Measurements from ENCODE around the gene SLC9B2. TPM values are rescaled to one million over a fixed set of nuclear protein-coding genes. Genes with fewer than 3 reads are reported as not detected.
A peak's percentile ranks its signal among the peaks of the same experiment; 100 is the strongest.

Gene SLC9B2, protein sequence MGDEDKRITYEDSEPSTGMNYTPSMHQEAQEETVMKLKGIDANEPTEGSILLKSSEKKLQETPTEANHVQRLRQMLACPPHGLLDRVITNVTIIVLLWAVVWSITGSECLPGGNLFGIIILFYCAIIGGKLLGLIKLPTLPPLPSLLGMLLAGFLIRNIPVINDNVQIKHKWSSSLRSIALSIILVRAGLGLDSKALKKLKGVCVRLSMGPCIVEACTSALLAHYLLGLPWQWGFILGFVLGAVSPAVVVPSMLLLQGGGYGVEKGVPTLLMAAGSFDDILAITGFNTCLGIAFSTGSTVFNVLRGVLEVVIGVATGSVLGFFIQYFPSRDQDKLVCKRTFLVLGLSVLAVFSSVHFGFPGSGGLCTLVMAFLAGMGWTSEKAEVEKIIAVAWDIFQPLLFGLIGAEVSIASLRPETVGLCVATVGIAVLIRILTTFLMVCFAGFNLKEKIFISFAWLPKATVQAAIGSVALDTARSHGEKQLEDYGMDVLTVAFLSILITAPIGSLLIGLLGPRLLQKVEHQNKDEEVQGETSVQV
- 6.0 TPM for total RNA-seq (ENCODE audit: insufficient read depth, low replicate concordance)

DNA sequence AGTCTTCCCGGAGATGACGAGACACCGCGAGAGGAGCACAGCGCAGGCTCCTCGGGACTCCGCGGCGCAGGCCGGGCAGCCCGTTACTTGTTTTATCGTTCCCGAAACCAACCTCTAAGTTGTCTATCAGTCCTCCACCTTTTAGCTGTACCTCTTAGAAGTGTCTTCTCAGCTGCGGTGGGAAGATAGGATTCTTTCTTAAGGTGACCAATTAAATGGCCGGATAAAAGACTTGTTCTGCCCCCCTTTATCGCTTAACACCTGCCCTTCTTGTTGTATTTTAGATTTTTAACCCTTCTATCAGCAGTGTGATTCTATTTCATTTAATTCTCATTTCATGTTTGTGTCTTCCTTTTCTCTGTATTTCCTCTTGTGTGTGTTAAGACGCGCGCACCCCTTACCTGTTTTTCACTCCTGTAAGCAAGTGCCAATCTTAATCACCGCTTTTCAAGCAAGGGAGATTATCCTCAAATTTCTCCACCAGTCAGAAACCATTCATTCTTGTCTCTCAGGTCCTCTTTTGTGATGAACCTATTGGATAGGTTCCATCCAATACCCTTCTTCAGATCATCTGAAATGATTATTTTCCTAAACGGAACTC, at the start of gene SLC9B2:
TSS of gene SLC9B2 (minus strand) at position 15 of the 601 bp plus-strand sequence. CDS start 9,211 bp downstream, outside the sequence.
- no peak for DNase-seq (ENCODE audit: low spot score)

DNA sequence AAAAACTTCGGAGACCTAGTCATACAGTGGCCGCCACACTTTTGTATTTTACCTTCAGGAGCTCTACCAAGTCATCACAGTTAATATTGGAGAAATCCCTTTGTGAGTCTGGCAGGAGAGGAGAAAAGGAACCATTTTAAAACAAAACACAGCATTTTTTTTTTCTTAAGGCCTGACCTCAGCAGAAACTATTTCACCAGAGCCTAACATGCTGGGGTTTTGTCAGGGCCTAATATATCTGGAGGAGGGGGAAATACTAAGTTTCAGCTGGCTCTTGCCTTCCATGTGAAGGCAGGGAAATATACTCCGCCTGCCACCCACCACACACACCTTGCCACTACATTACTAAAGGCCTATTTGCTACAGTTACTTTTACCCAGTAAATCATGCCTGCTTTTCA, 49.6 kb upstream of the SLC9B2 start:
- no peak for DNase-seq (ENCODE audit: low spot score)

DNA sequence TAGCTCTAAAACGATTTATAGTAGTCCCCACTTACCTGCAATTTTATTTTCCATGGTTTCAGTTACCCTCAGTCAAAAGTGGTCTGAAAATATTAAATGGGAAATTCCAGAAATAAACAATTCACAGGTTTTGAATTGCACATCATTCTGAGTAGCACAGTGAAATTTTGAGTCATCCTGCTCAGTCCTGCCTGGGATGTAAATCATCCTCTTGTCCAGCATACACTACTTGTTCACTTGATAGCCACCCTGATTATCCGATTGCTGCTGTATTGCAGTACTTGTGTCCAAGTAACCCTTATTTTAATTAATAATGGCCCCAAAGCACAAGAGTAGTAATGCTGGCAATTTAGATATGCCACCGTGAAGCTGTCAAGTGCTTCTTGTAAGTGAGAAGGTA, 46.6 kb upstream of the SLC9B2 start:
- DNase-seq (ENCODE audit: low spot score) = no peak

DNA sequence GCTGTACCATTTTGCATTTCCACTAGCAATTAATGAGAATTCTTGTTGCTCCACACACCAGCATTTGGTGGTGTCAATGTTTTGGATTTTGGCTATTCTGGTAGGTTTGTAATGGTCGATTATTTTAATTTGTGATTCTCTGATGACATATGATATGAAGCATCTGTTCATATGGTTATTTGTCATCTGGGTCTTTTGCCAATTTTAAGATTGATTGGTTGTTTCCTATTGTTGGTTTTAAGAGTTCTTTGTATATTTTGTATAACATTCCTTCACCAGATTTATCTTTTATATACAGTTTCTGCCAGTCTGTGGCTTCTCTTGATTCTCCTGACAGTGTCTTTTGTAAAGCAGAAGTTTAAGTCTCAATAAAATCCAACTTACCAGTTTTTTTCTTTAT, 41.6 kb upstream of the SLC9B2 start:
- no peak for DNase-seq (ENCODE audit: low spot score)

DNA sequence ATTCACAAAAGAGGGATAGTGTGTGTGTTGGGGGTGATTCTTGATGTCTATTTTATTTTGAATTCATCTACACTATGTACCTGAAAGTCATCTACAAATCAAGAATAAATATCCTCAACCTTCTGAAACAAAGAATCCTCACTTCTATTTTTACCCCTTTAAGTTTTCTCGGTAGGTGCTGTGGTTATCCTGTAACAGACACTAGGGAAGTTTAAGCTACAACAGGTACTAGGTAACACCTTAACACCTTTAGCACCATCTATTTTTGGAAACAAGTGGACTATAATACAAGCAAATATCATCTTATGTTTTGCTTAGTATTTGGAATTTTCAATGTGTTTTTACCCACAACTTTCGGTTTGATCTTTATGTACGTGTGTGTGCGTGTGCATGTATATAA, 35.0 kb upstream of the SLC9B2 start:
- no peak for DNase-seq (ENCODE audit: low spot score)

DNA sequence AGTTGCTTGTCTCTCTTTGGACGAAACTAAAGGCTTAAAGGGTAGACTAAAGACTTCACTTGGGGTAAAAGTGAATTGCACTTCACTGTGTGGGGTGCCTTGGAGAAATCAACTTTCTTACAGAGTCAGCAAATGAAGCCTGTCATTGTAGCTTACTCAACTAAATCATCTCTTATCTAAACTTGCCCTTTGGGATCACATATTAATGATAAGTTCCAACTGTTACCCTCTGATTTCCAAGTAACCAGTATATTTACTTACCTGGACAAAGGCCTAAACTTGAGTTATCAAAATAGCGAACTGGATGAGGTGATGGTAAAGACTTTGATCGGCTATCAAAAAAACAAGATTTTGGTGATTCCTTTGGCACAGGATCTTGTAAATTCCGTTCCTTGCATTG, 32.0 kb upstream of the SLC9B2 start:
- DNase-seq (ENCODE audit: low spot score) = no peak

DNA sequence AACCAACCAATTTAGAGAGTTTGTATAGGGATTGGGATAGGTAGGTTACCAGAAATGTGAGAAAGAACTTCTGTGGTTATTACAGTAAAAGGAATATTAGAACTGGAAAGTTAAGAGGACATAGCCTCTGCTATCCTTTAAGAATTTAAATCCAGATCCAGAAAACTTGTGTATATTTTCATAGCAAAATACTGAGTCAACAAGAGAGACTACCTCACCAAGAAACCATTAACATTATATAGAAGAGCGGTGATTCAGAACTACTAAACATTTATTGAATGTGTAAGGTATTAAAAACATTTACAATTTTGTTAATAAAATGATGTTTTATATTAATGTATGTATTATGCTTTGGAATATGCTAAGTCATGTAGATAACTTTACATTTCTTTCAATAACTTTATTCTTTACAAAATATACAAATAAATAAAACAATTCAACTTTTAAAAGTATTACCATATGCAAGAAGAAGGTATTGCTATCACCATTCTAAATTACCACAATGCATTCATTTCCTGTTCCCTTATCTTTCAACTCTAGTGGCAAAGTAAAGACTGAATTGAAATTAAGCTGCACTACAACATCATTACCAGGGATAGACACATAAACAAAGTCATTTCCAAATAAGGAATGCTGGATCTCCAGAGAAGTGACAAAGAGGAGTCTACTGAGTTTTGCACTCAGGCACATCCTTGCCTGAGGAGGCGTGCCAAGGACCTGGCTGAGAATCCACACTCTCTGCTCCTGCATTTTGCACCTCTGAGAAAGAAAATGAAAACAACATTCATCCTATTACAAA, 29.2 kb upstream of the SLC9B2 start:
- no peak for DNase-seq (ENCODE audit: low spot score)

DNA sequence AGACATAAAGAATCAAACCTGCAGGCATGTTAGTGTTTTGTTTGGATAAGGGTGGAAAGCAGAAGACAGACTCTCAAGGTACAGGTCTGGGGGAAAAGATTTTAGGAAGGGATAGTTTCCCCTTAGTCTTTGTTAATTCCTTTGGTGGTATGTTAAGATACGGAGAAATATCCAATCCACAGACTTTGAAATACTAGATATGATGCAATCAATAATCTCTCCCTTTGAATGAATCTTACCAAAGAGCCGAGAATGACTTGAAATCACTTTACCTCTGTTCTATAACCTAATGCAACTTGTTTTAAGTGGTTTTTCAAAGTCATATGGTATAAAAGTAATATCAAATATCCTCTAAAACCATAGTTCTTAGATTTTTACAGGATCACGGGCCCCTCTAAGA, 28.3 kb upstream of the SLC9B2 start:
- no peak for DNase-seq (ENCODE audit: low spot score)

DNA sequence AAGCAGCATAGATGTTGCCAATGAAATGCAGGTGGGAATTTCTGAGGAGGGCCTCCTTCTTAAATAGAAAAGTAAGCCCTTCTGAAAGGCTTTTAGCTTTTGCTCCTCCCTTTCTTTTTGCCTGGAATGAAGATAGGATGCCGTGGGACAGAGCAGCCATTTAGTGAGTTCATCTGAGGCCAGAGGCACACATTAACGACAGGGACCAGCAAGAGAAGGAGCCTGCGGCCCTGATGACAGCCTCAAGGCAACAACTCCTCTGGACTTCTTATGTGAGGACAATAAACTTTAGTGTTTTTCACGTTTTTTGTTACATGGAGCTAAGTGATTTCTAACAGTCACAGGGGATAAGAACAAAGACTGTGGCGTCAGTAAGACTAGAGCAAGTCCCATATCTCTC, 24.1 kb upstream of the SLC9B2 start:
- DNase-seq (ENCODE audit: low spot score) = no peak

DNA sequence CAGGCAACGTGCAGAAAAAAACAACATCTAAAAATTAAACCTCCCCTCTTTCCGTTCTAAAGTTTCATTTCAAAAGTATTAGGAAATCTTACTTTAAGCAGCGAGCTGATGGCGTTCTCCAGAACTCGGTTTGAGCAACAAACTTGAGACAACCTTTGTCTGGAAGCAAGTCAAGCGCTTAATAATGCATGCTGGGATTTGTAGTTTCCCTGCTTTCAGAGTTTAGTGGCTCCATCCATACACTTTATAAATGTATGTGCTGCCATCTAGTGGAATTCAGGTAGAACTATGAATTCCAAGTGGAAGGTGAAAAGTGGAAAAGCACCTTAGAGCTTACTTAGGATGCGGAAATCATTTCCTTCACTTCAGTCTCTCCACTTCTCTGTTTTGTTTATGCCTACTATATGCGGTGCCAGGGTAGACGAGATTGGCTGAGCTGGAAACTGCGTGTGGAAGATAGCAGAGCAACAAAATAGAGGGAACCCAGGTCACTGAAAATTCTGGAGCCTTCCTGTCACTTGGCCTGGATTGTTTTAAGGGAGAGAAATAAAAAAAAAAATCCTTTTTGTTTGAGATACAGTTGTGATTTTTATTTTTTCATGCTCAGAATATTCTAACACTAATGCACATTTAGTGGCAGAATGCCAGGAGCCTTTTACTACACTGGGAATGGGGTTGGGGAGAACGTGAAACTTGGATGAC, 23.3 kb upstream of the SLC9B2 start, which contains the start of gene BDH2:
TSS of gene BDH2 (minus strand) at position 144 of the 702 bp plus-strand sequence. CDS start 3,580 bp downstream, outside the sequence.
- peak; percentile 97 for DNase-seq (ENCODE audit: low spot score)

DNA sequence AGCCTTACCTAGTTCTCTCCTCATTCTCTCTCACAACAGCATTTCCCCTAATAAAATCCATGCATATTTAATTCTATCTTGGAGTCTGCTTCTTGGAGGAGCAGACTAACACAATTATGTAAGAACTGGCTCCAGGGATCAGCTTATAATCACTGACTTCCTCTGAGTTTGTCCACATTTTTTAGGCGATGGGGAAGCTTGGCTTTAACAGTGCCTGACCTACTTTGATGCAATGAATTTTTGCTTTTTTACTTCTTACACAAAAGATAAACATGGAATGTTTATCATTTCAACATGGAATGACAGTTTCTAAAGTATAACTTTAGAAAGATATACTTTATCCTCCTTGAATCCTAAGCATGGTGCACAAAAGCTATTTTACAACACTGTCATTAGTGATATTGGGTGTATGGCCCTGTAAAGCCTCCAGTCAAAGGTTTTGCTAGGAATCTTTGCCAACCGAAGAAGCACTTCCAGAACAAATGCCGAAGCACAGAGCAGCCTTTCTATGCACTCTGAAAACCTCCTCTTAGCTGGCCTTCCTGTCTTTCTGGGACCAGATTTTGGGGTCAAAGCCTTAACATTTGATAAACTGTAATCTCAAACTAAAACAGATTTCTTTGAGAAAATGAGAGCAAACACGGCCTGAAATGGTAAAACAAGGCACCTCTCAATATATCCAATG, 22.3 kb upstream of the SLC9B2 start:
- peak; percentile 66 for DNase-seq (ENCODE audit: low spot score)

DNA sequence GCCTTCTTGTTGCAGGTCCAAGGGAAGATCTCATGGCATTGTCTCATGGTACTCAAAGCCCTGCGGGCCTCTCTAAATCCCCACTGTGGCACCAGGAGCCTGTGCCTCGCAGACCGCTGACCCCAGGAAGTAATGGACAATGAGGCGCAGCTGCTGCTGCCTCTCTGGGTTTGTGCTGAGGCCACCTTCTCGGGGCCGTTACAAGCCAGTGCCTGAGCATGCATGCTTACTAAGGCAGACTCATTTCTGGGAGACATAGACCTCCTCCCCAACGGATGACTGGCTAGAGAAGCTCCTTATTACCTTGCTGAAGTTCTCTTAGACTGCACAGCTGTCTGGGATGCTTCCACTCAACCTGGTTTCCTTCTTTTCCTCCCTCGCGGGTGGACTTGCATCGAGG, 21.8 kb upstream of the SLC9B2 start:
- no peak for DNase-seq (ENCODE audit: low spot score)

DNA sequence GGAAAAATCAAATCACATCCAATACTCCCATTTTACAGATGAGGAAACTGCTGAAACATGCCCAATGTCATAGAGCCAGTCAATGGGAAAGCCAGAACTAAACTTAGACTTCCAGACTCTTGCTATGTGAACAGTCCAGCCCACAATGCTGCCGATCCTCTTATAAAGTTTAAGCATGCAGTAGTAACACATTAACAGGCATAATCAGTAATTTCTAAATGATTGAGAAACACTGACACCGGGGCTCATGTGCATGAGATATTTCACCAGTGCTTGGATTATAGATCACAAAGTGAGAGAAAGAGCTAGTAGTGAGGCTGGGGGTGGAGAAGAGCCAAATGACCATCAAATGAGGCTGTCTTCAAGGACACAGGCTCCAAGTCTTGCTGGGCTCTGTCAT, 20.6 kb upstream of the SLC9B2 start:
- no peak for DNase-seq (ENCODE audit: low spot score)

DNA sequence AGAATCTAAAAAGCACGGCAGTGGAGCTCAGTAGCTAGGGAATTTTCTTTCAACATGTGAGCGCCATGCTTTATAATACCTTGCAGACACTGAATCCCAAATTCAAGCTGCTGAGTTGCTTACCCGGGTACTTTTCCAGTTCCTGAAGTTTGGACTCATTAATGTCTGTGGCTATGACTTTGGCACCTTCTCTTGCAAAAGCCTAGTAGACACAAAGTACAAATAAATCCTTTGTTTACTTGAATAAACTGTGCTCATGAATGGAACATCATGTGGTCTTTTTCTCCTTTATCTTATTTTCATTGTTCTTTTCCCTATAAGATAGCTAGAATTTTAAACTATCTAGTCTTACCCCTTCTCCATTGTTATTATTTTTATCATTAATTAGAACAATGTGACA, 18.5 kb upstream of the SLC9B2 start:
- no peak for DNase-seq (ENCODE audit: low spot score)

DNA sequence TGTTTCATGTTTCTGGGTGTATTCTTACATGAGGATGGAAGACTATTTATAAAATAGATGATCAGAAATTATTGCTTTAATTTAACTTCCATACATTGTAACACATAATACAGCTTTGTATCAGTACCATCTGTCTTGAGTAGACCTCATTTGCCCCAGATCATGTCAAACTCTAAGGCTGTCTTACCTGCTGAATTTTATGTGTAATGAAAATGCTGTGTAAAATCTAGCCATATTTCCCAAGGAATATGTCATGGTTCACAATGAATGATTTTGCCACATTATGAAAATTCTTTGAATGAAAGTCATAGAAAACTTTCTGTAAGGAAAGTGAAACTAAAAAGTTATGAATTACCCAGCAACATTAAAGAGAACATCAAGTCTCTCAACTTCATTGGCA, 15.7 kb upstream of the SLC9B2 start:
- DNase-seq (ENCODE audit: low spot score) = no peak

DNA sequence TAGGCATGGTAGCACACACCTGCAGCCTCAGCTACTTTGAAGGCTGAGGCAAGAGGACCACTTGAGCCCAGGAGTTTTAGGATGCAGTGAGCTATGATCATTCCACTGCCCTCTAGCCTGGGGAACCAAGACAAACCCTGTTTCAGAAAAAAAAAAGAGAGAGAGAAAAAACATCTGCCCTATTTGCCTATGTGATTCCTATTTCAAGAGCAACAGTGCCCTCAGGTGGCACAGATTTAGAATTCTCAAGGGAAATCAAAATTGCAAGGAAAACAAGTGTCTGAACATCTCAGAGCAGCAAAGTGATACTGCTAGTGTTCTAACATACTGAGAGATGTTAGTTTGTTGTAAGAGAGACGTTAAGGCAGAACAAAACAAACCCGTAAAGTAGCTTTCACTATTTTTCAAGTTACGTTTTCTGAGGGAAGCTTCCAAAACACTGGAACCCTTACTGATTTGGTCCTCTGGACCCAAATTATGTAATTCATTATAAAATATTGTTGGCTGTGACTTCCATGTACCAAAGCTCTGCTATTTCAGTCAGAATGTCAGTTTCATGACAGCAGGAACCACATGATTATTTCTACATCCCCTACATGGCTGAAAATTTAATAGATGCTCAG, 15.2 kb upstream of the SLC9B2 start:
- DNase-seq (ENCODE audit: low spot score) = peak; percentile 64

DNA sequence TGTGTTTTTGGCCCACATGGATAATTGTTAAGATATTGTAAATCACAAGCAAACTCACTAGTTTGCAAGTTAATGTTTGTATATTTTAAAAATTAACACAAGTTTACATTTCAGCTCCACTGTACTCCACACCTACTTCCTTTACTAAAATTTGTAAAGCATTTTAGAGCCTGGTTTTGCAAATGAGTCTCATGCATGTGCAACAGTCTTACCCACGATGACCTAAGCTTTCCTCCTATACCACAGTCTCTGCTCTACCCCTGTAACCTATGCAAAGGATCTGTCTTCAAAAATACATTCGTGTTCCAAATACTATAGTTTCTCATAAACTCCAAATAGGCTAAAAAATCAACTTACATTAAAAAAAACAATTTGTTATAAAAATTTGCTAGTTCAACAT, 12.9 kb upstream of the SLC9B2 start:
- DNase-seq (ENCODE audit: low spot score) = no peak

DNA sequence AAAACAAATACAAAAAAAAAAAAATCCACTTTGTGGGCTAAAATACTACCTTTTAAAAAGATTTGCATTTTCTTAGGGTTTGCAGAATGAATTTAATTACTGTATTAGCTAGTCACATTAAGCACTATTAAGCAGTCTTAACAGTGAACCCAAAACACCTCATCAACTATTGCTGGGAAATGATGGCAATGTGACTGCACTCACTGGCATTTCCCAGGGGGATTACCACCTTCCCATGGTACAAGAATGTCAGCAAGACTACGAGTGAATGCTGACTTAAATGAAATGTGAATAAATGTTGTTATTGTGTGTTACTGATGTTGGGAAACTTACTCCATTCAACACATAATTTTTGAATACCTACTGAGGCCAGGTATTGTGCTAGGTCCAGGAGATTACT, 10.0 kb upstream of the SLC9B2 start:
- no peak for DNase-seq (ENCODE audit: low spot score)

DNA sequence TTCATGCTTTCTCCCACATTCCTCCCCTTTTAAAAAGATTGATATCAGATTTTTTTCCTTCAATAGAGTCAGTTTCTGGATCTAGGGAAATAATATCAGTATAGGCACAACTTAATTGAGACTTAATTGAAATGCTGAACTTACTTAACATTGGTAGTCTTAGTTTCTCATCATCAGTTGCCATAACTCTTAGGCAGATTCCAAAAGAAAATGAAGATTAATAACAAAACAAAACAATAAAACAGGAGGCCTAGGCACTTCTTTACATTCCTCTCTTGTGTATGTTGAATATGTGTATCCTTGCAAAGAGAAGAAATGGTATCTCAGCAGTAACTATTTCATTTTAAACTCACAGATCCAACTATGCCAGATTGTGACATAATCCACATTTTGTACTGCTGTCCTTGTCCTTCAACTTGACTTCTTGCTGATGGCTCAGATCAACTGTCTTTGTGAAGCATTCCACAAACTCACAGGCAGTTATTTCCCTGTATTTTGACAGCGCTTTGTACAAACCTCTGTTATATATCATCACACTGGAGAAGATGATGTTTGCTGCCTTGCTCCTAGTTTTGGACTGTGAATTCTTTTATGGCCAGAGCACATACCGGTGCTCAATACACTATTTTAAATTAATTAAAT, 9.1 kb upstream of the SLC9B2 start:
- no peak for DNase-seq (ENCODE audit: low spot score)

DNA sequence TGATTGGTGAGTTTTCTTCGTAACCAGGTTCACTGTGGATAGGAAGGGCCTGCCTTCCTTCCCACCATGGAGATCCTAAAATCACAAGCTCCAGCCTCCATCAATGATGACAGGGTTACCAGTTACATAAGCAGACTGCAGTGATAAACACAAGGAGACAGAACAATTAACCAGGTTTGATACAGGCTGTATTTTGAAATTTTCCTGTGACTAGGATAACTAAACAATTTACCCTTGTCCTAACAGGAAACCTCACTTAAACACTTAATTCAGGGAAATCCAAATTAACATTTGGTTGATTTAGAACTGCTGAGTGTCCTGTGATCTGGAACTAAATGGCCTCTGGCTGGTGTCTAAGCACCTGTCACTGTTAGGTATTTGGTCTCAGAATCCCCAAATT, 3.1 kb upstream of the SLC9B2 start:
- no peak for DNase-seq (ENCODE audit: low spot score)

Data from umbilical cord (tissue), 2 donors.